Coronary artery (tissue), 2 donors: Measurements from ENCODE around the gene PSAT1.

ENCODE experiments used
- DNase-seq: peaks from one replicate; pipeline ENCODE4 v3.0.0-alpha.2; 2017; ENCODE audit warnings: low spot score
- H3K27ac ChIP-seq, 2 donors: fragments of 200-600 bp; sonication (generic); one replicate each; pipeline ENCODE4 v1.5.1; 2016 to 2019
- H3K4me3 ChIP-seq: fragments of 200-600 bp; sonication (generic); 2 replicates; pipeline ENCODE4 v1.5.1; 2016; ENCODE audit warnings: mild to moderate bottlenecking, moderate library complexity
- TF ChIP-seq, protein P1 (sequence below): fragments of 200-600 bp; sonication (generic); IDR thresholded peaks from one replicate; pipeline ENCODE4 v1.5.1; 2019; ENCODE audit warnings: antibody characterized with exemption

The PSAT1 gene

DNA sequence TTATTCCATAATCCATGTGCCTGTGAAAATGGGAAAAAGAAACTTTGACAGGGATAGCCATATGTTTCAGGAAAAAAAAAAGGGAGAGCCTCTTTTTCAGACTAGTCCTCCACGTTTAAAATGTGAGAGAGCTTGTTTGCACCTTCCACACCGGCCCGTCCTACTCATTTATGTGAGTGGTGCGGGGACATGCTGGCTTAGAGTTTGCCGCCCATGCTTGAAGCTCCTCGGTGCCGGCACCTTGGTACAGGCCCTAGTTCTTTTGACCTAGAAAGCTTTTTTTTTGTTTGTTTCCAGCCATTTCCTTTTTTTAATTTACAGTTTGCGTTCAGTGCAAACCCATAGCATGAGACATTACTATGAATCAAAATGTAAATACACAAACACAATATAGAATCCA is 27.8 kb downstream of the PSAT1 start:
- TF ChIP-seq, protein P1, sequence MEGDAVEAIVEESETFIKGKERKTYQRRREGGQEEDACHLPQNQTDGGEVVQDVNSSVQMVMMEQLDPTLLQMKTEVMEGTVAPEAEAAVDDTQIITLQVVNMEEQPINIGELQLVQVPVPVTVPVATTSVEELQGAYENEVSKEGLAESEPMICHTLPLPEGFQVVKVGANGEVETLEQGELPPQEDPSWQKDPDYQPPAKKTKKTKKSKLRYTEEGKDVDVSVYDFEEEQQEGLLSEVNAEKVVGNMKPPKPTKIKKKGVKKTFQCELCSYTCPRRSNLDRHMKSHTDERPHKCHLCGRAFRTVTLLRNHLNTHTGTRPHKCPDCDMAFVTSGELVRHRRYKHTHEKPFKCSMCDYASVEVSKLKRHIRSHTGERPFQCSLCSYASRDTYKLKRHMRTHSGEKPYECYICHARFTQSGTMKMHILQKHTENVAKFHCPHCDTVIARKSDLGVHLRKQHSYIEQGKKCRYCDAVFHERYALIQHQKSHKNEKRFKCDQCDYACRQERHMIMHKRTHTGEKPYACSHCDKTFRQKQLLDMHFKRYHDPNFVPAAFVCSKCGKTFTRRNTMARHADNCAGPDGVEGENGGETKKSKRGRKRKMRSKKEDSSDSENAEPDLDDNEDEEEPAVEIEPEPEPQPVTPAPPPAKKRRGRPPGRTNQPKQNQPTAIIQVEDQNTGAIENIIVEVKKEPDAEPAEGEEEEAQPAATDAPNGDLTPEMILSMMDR, result no peak
- no peak for DNase-seq
- H3K4me3 ChIP-seq, result no peak overlapping the region
- no peak overlapping the region for H3K27ac ChIP-seq

GRCh38 chr9:78325343-78325742 is 28.4 kb downstream of the PSAT1 start:
- DNase-seq, result no peak
- TF ChIP-seq, protein P1, result no peak
- Histone ChIP-seq H3K27ac (no peak overlapping the region), H3K4me3 (no peak overlapping the region)

DNA sequence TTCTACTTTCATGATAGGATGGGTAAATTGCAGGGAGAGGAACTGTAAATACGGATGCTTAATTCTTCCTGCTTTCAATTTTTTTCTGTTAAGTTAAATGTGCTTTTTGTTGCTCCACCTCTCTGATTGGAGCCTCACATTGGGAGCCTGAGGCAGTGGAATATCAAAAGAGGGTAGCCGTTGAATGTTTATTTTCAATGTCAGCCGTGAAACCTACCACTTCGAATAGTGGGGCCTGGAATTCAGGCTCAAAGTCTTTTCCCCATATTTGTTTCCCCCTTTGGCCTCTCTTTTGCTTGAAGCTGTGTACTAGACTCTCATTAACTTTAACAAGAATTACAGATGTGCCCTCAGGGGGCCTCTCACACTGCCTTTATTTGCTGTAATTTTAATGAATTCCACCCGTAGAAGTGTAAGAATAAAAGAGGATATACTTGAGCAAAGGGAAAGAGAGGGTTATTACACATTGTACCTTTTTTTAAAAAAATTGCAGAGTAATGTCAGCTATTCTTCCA is 29.0 kb downstream of the PSAT1 start:
- Histone ChIP-seq H3K4me3 (no peak overlapping the region), H3K27ac (no peak overlapping the region)
- no peak for DNase-seq
- TF ChIP-seq, protein P1, result no peak

GRCh38 chr9:78326564-78326963 is 29.6 kb downstream of the PSAT1 start:
- Histone ChIP-seq H3K27ac (no peak overlapping the region), H3K4me3 (no peak overlapping the region)
- DNase-seq, result no peak
- TF ChIP-seq, protein P1, result no peak

DNA sequence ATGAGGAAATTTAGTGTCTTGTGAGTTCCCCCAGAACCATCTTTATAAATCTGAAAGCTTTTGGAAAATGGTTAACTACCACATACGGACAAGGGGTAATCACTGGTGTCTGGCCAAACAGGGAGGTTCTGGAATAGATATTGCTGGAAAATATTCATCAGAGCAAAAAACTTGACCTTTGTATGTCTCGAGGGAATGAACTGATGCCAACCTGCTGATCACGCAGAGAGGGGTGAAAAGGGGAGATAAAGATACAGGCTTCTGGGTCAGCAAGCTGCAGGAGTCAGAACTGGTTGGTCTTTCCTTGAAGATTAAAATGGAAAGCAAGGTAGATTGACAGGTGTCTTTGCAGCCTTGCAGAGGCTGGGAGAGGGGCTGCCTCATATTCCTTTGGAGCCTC is 35.5 kb downstream of the PSAT1 start:
- H3K27ac ChIP-seq, result no peak overlapping the region
- no peak for DNase-seq
- TF ChIP-seq, protein P1, result no peak
- no peak overlapping the region for H3K4me3 ChIP-seq

- no peak overlapping the region for H3K27ac ChIP-seq
- no peak overlapping the region for H3K4me3 ChIP-seq
- TF ChIP-seq, protein P1, result no peak
- DNase-seq, result no peak
Observed at GRCh38 chr9:78348848-78349247, 51.9 kb downstream of the PSAT1 start.

GRCh38 chr9:78351816-78352215 is 54.9 kb downstream of the PSAT1 start:
- Histone ChIP-seq H3K4me3 (no peak overlapping the region), H3K27ac (no peak overlapping the region)
- TF ChIP-seq, protein P1, result no peak
- DNase-seq, result no peak
